DND-41 (cell line): ENCODE measurements around the gene NR1D1.

ENCODE experiments used
- CTCF ChIP-seq: IDR thresholded peaks from 2 replicates; pipeline ENCODE4 v1.5.1; 2012; ENCODE audit warnings: borderline replicate concordance, low read length, moderate library complexity, mild to moderate bottlenecking; ENCODE audit not compliant: poor library complexity, severe bottlenecking; ENCODE audit errors: extremely low read depth
- EZH2 ChIP-seq: IDR thresholded peaks from 3 replicates; pipeline ENCODE4 v1.6.1; 2012; ENCODE audit warnings: borderline replicate concordance, low read depth, mild to moderate bottlenecking, moderate library complexity, low read length, inconsistent platforms; ENCODE audit not compliant: severe bottlenecking

GRCh38 chr17:40084477-40084876, 15.9 kb downstream of the NR1D1 start:
- no peak for TF ChIP-seq CTCF
- no peak for TF ChIP-seq EZH2
